Measurements from ENCODE around the gene FSTL1. TPM values are rescaled to one million over a fixed set of nuclear protein-coding genes. Genes with fewer than 3 reads are reported as not detected.
A peak's percentile ranks its signal among the peaks of the same experiment; 100 is the strongest.

The FSTL1 gene
- total and polyA plus RNA-seq, 2 of the 8 experiments (the other 6 are each of a cell fraction or from before 2014, with no cell fraction given), result 158 to 516 TPM

DNA sequence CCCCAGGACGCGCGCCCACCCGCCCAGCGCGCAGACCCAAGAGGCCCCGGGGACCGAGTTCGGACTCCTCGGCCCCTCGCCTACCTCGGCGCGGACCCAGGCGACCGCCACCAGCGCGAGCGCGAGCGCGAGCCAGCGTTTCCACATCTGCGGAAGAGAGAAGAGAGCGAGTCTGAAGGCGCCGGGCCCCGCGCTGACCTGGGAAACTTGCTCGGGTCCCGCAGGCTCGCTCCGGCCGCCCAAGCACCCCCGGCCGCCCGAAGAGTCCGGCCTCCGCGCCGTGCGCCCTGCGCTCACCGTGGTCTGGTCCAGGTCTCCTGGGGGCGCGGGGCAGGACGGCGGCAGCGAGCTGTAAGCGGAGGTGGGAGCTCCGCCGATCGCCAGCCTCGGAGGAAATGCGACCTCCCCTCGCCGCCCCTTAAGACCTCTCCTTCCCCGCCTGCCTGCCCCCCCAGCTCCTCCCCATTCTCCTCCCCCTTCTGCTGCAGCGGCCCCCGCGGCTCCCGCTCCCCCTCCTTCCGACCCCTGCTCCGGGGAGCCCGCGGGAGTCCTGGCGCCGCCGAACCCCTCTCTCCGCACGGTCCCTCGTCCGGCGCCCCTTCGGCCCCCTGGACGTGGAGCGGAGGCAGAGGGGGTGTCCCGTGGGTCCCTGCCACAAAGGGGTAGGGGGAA is at the start of gene FSTL1 (continued):
- TF ChIP-seq, protein P1, sequence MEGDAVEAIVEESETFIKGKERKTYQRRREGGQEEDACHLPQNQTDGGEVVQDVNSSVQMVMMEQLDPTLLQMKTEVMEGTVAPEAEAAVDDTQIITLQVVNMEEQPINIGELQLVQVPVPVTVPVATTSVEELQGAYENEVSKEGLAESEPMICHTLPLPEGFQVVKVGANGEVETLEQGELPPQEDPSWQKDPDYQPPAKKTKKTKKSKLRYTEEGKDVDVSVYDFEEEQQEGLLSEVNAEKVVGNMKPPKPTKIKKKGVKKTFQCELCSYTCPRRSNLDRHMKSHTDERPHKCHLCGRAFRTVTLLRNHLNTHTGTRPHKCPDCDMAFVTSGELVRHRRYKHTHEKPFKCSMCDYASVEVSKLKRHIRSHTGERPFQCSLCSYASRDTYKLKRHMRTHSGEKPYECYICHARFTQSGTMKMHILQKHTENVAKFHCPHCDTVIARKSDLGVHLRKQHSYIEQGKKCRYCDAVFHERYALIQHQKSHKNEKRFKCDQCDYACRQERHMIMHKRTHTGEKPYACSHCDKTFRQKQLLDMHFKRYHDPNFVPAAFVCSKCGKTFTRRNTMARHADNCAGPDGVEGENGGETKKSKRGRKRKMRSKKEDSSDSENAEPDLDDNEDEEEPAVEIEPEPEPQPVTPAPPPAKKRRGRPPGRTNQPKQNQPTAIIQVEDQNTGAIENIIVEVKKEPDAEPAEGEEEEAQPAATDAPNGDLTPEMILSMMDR (IDR thresholded peaks at IDR 0.05; ENCODE audit: control extremely low read depth in 1 of 3, insufficient read depth in 1 of 3, low read depth in 1 of 3, low read length in 3 of 3), result no peak
- TF ChIP-seq CBX8 (IDR thresholded peaks at IDR 0.05; ENCODE audit: borderline replicate concordance, low read depth, low read length), result no peak
- no peak for TF ChIP-seq RXRA (IDR thresholded peaks at IDR 0.05; ENCODE audit: insufficient read depth, low read depth, low read length)
- peak; percentile 98 for TF ChIP-seq KDM4A (IDR thresholded peaks at IDR 0.05; ENCODE audit: low read depth, low read length, severe bottlenecking)
- peak; percentile 96 for TF ChIP-seq POLR2AphosphoS5 (IDR thresholded peaks at IDR 0.05; ENCODE audit: low read depth, low read length)
- TF ChIP-seq TAF7 (optimal IDR thresholded peaks at IDR 0.05; ENCODE audit: borderline replicate concordance, low read depth, low read length), result peak; percentile 87
- no peak for TF ChIP-seq YY1 (IDR thresholded peaks at IDR 0.05; ENCODE audit: low read depth, low read length)
- peak; percentile 5 for TF ChIP-seq NANOG (IDR thresholded peaks at IDR 0.05; ENCODE audit: insufficient read depth, low read depth, low read length, poor library complexity, severe bottlenecking)
- TF ChIP-seq, protein P2, sequence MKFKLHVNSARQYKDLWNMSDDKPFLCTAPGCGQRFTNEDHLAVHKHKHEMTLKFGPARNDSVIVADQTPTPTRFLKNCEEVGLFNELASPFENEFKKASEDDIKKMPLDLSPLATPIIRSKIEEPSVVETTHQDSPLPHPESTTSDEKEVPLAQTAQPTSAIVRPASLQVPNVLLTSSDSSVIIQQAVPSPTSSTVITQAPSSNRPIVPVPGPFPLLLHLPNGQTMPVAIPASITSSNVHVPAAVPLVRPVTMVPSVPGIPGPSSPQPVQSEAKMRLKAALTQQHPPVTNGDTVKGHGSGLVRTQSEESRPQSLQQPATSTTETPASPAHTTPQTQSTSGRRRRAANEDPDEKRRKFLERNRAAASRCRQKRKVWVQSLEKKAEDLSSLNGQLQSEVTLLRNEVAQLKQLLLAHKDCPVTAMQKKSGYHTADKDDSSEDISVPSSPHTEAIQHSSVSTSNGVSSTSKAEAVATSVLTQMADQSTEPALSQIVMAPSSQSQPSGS (IDR thresholded peaks at IDR 0.05; ENCODE audit: low read length), result no peak
- TF ChIP-seq RBBP5 (IDR thresholded peaks at IDR 0.05; ENCODE audit: borderline replicate concordance, low read depth, low read length), result peak; percentile 90; the same call in 1 of the 2 replicates
- TF ChIP-seq GABPA (IDR thresholded peaks at IDR 0.05; ENCODE audit: borderline replicate concordance, insufficient read depth, low read length), result no peak
- TF ChIP-seq POU5F1 (IDR thresholded peaks at IDR 0.05; ENCODE audit: low read depth, low read length), result no peak
- no peak for TF ChIP-seq RFX5 (IDR thresholded peaks at IDR 0.05; ENCODE audit: borderline replicate concordance, low read depth, low read length)
- TF ChIP-seq CBX5 (IDR thresholded peaks at IDR 0.05; ENCODE audit: low read depth, low read length), result no peak
- TF ChIP-seq CHD1 (IDR thresholded peaks at IDR 0.05; ENCODE audit: low read depth, low read length), result no peak
- no peak for TF ChIP-seq EZH2 (IDR thresholded peaks at IDR 0.05; ENCODE audit: low read depth, low read length, severe bottlenecking)
- no peak for TF ChIP-seq KDM5A (IDR thresholded peaks at IDR 0.05; ENCODE audit: low read length)
- TF ChIP-seq SIX5 (IDR thresholded peaks at IDR 0.05; ENCODE audit: low read depth, low read length), result no peak
- no peak for TF ChIP-seq TEAD4 (IDR thresholded peaks at IDR 0.05; ENCODE audit: low read depth, low read length)
- no peak for TF ChIP-seq TCF12 (IDR thresholded peaks at IDR 0.05; ENCODE audit: low read depth, low read length)
